HG02798 (cell line): ENCODE data around the gene KIRREL3.

Experiments used
- ATAC-seq: cut with Tn5 transposase; IDR thresholded peaks from one replicate; pipeline ENCODE4 v1.9.1; 2021; ENCODE audit warnings: mild to moderate bottlenecking; ENCODE audit not compliant: unreplicated experiment, poor library complexity

Gene KIRREL3

DNA sequence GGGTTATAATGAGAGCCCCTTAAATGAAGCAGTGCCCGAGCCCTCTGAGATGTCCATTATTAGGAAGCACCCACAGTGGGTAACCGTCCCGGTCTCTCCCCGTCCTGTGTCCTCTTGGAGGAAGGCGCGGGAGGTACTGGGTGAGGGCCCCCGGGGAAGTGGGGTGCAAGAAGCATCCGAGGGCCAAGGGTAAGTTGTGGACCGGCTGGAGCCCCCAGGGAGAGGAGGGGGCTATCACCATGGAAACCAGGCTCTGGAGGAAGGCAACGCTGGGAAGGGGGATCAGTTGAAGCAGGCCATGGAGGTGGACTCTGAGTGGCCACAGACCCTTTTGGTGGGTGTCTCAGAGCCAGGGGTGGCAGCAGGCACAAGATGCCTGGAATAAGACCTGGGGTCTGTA lies 471.5 kb downstream of the KIRREL3 start:
- no peak for ATAC-seq

GRCh38 chr11:126528075-126528474 lies 472.5 kb downstream of the KIRREL3 start:
- no peak for ATAC-seq

- ATAC-seq = no peak
Observed at GRCh38 chr11:126527651-126528050, 472.9 kb downstream of the KIRREL3 start.

GRCh38 chr11:126526471-126526870 lies 474.1 kb downstream of the KIRREL3 start:
- no peak for ATAC-seq

- ATAC-seq = no peak
Observed at GRCh38 chr11:126525702-126526101, 474.9 kb downstream of the KIRREL3 start.

DNA sequence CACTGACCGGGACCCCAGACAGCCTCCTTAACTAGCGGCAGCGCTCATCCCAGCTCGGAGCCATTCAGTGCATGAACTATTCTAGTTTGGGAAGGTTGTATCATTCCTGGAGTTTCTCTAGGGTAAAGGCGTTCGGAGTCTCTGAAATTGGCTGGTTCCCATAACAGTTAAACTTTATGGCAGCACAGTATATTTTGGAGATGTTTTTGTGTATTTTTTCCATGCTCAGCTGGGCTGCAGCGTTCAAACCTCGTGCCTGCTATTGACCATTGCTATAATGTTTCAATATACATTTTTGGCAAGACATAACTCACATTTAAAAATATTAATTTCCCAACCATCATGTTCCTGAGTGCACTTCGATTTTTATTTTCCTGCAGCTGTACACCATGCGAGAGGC lies 475.4 kb downstream of the KIRREL3 start:
- no peak for ATAC-seq

DNA sequence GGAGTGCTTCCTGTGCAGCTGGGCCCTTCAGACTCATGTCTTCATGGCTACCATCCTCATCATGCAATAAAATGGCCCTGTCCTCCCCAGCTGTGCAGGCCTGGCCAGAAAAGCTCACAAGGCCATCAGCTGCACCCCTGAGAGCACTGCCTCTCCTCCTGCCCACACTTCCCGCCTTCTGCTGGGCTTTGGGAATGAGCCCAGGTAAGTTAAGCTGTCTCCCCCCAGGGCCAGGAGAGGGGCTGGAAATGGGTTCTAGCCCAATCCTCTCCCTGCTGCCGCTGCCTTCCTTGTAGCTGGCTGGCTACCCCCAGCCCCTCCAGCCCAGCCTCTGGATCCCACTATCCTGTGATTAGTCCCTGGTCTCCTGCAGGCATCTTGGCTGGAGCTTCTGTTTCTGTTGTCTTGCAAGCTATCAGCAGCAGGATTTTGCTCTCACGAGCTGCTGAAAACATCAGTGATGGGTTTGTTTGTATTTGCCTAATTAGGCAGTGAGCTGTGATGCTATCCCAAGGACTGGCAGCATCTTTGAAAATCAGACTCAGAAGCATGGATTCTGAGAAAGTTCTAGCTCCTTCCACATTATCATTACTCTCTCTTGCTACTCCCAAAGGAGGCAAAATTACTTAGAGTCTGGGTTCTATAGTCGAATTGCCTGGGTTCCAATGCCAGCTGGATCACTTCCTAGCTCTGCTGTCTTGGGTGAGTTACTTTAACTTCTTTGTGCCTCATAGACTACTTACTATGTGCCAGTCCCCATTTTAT lies 476.9 kb downstream of the KIRREL3 start:
- ATAC-seq = no peak

DNA sequence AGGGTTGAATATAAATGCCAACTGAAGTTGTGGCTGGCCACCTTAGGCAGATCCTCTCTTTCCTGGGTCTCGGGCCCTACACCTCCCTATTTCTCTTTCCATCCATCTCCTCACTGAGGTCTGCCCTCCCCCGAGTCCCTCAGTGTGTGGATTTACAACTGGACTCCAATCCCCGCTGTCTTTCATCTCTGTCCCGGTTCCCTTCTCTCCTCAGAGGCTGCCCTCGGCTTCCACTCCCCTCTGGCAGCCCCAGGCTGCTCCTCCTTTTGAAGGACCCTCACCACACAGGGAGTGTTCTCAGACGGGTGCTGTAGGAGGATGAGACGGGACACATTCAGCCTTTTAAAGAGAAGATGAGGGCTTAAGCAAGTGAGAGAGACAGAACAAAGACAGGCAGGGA lies 478.0 kb downstream of the KIRREL3 start:
- ATAC-seq = no peak

GRCh38 chr11:126522152-126522551 lies 478.4 kb downstream of the KIRREL3 start:
- no peak for ATAC-seq

DNA sequence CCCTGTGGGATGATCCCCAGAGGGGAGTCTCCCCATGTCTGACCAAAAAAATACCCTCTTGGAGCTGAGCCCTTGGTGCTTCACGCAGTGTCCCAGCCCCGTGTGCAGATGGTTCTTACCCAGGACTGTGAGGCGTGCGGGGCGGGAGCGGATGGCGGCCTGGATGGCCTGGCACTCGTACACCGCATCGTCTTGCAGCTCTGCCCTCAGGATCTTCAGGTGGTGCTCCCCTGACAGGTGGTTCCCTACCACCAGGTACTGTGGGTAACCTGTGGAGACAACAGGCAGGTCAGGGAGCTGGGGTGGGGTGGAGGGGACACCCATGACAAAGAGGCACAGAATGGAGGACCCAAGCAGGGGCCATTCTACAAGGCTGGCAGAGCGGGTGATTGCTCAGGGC lies 479.4 kb downstream of the KIRREL3 start:
- no peak for ATAC-seq

DNA sequence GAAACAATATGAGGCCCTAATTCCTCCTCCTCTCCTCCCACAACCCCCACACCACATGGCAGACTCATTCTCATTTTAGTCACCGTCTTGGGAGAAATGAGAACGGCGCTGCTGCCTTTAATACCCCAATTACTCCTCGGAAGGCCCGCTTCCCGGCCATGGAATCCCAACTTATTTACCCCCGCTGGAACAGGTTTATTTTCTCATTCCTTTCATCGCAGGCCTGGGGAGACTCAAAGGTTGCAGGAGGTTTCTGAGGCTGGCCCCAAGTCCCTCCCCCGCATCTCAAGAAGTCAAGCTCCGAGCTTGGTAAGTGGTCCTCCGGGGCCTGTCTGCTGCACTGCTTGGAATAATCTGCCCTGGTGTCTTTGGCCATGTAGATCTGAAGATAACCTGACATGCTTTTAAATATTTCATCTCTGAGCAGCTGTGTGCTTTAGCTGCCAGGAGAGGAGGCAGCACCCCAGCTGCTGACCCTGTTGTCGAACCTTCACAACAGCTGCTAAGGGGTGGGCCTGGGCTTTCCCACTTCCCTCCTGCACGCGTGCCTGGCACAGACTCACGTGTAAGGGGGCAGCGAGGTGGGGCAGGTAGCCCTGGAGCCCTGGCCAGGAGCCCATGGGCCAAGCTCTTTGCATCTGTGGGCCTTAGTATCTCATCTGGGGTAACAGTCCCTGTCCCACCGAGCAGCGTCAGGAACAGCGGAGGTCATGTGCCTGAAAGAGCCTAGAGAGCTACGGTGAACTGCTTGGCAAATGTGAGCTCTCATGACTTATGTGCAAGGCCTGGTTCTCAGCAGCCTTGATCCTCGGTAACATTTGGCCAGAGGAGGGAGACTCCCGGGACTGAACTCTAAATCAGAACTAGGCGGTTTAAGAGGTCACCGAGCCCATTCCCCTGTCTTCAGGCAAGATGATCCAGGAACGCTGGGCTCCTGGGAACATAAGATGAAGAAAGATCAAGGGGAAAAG lies 480.5 kb downstream of the KIRREL3 start:
- no peak for ATAC-seq

- ATAC-seq = no peak
Observed at GRCh38 chr11:126518972-126519690, 481.4 kb downstream of the KIRREL3 start.

GRCh38 chr11:126518071-126518971 lies 482.2 kb downstream of the KIRREL3 start:
- no peak for ATAC-seq

DNA sequence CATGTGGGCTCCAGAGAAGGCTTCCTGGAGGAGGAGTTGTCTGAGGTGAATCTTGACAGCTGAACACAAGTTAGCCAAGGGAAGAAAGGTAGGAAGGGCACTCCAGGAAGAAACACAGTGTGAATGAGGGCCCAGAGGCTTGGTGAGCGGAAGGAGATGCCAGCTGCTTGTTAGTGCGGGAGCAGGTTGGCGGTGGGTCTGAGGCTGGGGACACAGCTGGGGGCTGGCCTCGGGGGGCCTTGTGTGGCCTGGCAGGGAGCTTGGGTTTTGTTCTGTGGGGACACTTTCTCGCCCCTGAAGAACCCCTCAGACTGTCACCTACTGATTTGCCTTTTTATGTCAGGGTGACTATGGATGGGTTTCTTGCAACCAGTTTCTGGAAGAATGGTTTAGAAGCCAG lies 485.1 kb downstream of the KIRREL3 start:
- ATAC-seq = no peak

DNA sequence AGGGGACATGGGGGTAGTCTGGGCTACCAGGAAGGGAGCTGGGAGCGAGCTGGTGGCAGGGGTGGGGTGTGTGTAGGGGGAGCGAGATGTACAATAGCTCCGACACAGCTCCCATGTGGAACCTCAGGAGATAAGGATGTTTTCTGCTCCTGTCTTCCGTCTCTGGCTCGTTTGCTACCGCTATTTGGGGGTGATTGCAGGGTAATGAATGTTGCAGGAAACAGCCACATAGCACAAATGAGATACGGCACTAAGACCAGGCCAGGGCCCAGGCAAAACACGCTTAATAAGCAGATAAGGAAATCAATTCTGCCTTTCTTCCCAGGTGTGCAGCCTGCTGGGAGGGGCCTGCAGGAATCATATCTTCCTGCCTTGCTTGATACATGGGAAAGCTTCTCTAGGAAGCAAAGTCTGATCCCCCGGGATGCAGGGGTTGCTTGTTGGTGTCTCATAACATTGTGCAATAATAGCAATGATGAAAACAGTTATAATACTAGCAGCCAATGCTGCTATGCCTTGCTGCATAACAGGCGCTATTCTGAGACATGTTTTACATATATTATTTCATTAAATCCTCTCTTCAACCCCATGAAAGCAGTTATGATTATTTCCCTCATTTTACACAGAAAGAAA lies 486.4 kb downstream of the KIRREL3 start:
- no peak for ATAC-seq

GRCh38 chr11:126512741-126513715 lies 487.5 kb downstream of the KIRREL3 start:
- ATAC-seq = no peak

- no peak for ATAC-seq
Observed at GRCh38 chr11:126512251-126512650, 488.3 kb downstream of the KIRREL3 start.

DNA sequence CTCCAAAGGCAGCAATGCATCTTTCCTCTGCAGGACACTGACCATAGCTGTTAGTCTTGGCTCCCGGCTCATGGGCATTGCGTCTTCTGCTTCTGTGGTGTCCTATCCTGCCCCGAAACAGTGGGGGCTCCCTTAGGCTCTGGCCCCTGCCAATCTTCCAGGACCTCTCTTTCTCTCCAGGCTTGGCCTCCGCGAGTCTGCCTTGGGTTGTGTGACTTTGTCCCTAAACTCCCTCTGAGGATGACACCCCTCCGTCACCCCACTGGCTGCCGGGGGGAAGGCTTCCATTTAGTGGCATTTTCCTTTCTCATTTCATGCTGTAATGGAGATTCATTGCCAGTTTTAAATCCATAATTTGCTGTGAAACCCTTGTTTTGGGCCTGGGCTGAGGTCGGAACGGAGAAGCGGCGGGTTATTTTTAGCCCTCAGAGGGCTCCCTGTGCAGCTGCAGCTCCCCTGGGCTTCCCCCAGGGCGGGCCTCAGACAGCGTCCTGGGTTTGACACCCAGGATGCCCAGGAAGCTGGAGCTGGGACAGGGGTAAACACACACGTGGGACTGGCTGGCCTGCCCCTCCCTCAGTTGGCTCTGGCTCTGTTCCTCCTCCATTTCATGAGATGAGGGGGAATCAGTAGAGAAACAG lies 489.0 kb downstream of the KIRREL3 start:
- ATAC-seq = no peak
